SK-N-SH (cell line): ENCODE measurements around the gene GSTM4.

Source experiments
- EP300 ChIP-seq, 2 experiments: IDR thresholded peaks; 2 replicates each; pipeline versions ENCODE4 v1.4.0 to v1.6.1; 2012; ENCODE audit warnings: borderline replicate concordance in 1 of 2, low read depth in 1 of 2, low read length in 1 of 2
- EZH2phosphoT487 ChIP-seq: fragments of 200-600 bp; sonication (generic); IDR thresholded peaks from 2 replicates; pipeline ENCODE4 v1.6.1; 2017; ENCODE audit warnings: low read depth, mixed run types, mild to moderate bottlenecking, antibody characterized with exemption, moderate library complexity, borderline replicate concordance
- FOSL2 ChIP-seq: IDR thresholded peaks from 2 replicates; pipeline ENCODE4 v1.4.0; 2012; ENCODE audit warnings: low read depth, mild to moderate bottlenecking, moderate library complexity, borderline replicate concordance
- GABPA ChIP-seq: IDR thresholded peaks from 2 replicates; pipeline ENCODE4 v1.4.0; 2012; ENCODE audit warnings: low read depth, mild to moderate bottlenecking
- JUND ChIP-seq: IDR thresholded peaks from 2 replicates; pipeline ENCODE4 v1.4.0; 2012
- POLR2AphosphoS5 ChIP-seq: IDR thresholded peaks from 2 replicates; pipeline ENCODE4 v1.6.1; 2012; ENCODE audit warnings: low read depth, low read length
- RAD21 ChIP-seq: IDR thresholded peaks from 2 replicates; pipeline ENCODE4 v1.6.1; 2012; ENCODE audit warnings: mild to moderate bottlenecking, low read length
- RCOR1 ChIP-seq: fragments of 150-350 bp; IDR thresholded peaks from 2 replicates; pipeline ENCODE4 v1.6.1; 2017; ENCODE audit warnings: antibody characterized with exemption, low read length
- REST ChIP-seq: IDR thresholded peaks from 2 replicates; pipeline ENCODE4 v1.6.1; 2012; ENCODE audit warnings: mild to moderate bottlenecking, low read depth, low read length, moderate library complexity
- SIN3A ChIP-seq: IDR thresholded peaks from 2 replicates; pipeline ENCODE4 v1.6.1; 2012; ENCODE audit warnings: low read depth, mild to moderate bottlenecking, low read length, moderate library complexity, borderline replicate concordance
- TAF1 ChIP-seq: IDR thresholded peaks from 2 replicates; pipeline ENCODE4 v1.6.1; 2012; ENCODE audit warnings: low read depth, mild to moderate bottlenecking, low read length, moderate library complexity, borderline replicate concordance
- USF1 ChIP-seq: IDR thresholded peaks from 2 replicates; pipeline ENCODE4 v1.4.0; 2012; ENCODE audit warnings: low read depth, borderline replicate concordance
- TF ChIP-seq, protein P1 (sequence below): IDR thresholded peaks from 2 replicates; pipeline ENCODE4 v1.4.0; 2012; ENCODE audit warnings: low read depth
- TF ChIP-seq, protein P2 (sequence below): fragments of 200-600 bp; sonication (generic); IDR thresholded peaks from 2 replicates; pipeline ENCODE4 v1.6.1; 2017; ENCODE audit warnings: antibody characterized with exemption, mild to moderate bottlenecking, moderate library complexity

DNA sequence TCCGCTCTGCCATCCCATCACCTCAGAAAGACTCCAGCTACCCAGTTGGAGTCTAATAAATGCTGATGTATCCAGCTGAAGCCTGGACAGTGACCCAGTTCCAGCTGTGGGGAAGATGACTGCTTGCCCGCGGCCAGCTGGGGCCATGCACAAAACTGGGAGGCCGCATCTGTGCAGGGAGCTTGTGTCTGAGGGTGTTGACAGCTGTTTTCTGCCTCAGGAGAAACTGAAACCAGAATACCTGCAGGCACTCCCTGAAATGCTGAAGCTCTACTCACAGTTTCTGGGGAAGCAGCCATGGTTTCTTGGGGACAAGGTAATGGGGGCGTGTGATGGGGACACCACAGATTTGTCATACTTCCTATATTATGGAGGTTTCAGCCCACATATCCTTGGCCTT lies 15.2 kb downstream of the GSTM4 start:
- TF ChIP-seq, protein P1, sequence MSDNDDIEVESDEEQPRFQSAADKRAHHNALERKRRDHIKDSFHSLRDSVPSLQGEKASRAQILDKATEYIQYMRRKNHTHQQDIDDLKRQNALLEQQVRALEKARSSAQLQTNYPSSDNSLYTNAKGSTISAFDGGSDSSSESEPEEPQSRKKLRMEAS: no peak
- TF ChIP-seq POLR2AphosphoS5 (no peak), GABPA (no peak), RCOR1 (no peak), RAD21 (no peak), JUND (no peak), FOSL2 (no peak), REST (no peak), SIN3A (no peak), USF1 (no peak), EP300 (IDR thresholded peaks at IDR 0.05; ENCODE audit: borderline replicate concordance in 1 of 2, low read depth in 1 of 2, low read length in 1 of 2) (no peak), TAF1 (no peak), EZH2phosphoT487 (no peak)
- TF ChIP-seq, protein P2, sequence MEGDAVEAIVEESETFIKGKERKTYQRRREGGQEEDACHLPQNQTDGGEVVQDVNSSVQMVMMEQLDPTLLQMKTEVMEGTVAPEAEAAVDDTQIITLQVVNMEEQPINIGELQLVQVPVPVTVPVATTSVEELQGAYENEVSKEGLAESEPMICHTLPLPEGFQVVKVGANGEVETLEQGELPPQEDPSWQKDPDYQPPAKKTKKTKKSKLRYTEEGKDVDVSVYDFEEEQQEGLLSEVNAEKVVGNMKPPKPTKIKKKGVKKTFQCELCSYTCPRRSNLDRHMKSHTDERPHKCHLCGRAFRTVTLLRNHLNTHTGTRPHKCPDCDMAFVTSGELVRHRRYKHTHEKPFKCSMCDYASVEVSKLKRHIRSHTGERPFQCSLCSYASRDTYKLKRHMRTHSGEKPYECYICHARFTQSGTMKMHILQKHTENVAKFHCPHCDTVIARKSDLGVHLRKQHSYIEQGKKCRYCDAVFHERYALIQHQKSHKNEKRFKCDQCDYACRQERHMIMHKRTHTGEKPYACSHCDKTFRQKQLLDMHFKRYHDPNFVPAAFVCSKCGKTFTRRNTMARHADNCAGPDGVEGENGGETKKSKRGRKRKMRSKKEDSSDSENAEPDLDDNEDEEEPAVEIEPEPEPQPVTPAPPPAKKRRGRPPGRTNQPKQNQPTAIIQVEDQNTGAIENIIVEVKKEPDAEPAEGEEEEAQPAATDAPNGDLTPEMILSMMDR: no peak
